ENCODE data around the gene CADM2. TPM values are rescaled to one million over a fixed set of nuclear protein-coding genes. Genes with fewer than 3 reads are reported as not detected.

CADM2 gene
- total and polyA plus RNA-seq, 2 donors from 2014 or later = 0.06 to 0.25 TPM

GRCh38 chr3:85808755-85809154 is 850.0 kb downstream of the CADM2 start:
- Histone ChIP-seq H3K9me3 (ENCODE audit: control insufficient read depth in 2 of 3, insufficient read depth in 1 of 3, low read length in 3 of 3) (no peaks in the 10 kb centered on the region), H3K27me3 (ENCODE audit: control insufficient read depth, insufficient read depth, low read length) (no peaks in the 10 kb centered on the region), H3K9ac (ENCODE audit: low read length in 3 of 3) (no peak overlapping the region), H3K36me3 (ENCODE audit: control insufficient read depth in 2 of 3, insufficient read depth in 3 of 3, low read length in 3 of 3) (no peaks in the 10 kb centered on the region), H3K4me1 (ENCODE audit: control insufficient read depth in 2 of 3, insufficient read depth in 2 of 3, low read depth in 1 of 3, low read length in 3 of 3) (no peaks in the 10 kb centered on the region), H3K4me3 (ENCODE audit: low read length in 3 of 3) (no peak overlapping the region), H3K27ac (ENCODE audit: low read depth in 2 of 2, low read length in 2 of 2) (no peak overlapping the region)
- no peak for FAIRE-seq
- intact Hi-C loops (cut with DNase I) = no loop called here
- DNase-seq = peak in 1 of 5 donors; percentile 15
- TF ChIP-seq, protein P1, sequence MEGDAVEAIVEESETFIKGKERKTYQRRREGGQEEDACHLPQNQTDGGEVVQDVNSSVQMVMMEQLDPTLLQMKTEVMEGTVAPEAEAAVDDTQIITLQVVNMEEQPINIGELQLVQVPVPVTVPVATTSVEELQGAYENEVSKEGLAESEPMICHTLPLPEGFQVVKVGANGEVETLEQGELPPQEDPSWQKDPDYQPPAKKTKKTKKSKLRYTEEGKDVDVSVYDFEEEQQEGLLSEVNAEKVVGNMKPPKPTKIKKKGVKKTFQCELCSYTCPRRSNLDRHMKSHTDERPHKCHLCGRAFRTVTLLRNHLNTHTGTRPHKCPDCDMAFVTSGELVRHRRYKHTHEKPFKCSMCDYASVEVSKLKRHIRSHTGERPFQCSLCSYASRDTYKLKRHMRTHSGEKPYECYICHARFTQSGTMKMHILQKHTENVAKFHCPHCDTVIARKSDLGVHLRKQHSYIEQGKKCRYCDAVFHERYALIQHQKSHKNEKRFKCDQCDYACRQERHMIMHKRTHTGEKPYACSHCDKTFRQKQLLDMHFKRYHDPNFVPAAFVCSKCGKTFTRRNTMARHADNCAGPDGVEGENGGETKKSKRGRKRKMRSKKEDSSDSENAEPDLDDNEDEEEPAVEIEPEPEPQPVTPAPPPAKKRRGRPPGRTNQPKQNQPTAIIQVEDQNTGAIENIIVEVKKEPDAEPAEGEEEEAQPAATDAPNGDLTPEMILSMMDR (IDR thresholded peaks at IDR 0.05; ENCODE audit: borderline replicate concordance, extremely low read depth, insufficient read depth) = no peak

- Histone ChIP-seq H3K27ac (ENCODE audit: low read depth in 2 of 2, low read length in 2 of 2) (no peak overlapping the region), H3K4me1 (ENCODE audit: control insufficient read depth in 2 of 3, insufficient read depth in 2 of 3, low read depth in 1 of 3, low read length in 3 of 3) (no peaks in the 10 kb centered on the region), H3K27me3 (ENCODE audit: control insufficient read depth, insufficient read depth, low read length) (no peaks in the 10 kb centered on the region), H3K9me3 (ENCODE audit: control insufficient read depth in 2 of 3, insufficient read depth in 1 of 3, low read length in 3 of 3) (no peaks in the 10 kb centered on the region), H3K9ac (ENCODE audit: low read length in 3 of 3) (no peak overlapping the region), H3K4me3 (ENCODE audit: low read length in 3 of 3) (no peak overlapping the region), H3K36me3 (ENCODE audit: control insufficient read depth in 2 of 3, insufficient read depth in 3 of 3, low read length in 3 of 3) (no peaks in the 10 kb centered on the region)
- intact Hi-C loops (cut with DNase I) = no loop called here
- FAIRE-seq (no peak), DNase-seq (peak in 3 of 5 donors; percentile 36 to 46 (median 39))
- TF ChIP-seq, protein P1 (IDR thresholded peaks at IDR 0.05; ENCODE audit: borderline replicate concordance, extremely low read depth, insufficient read depth) = peak; percentile 24
Observed at GRCh38 chr3:85821130-85821756, 862.5 kb downstream of the CADM2 start.

DNA sequence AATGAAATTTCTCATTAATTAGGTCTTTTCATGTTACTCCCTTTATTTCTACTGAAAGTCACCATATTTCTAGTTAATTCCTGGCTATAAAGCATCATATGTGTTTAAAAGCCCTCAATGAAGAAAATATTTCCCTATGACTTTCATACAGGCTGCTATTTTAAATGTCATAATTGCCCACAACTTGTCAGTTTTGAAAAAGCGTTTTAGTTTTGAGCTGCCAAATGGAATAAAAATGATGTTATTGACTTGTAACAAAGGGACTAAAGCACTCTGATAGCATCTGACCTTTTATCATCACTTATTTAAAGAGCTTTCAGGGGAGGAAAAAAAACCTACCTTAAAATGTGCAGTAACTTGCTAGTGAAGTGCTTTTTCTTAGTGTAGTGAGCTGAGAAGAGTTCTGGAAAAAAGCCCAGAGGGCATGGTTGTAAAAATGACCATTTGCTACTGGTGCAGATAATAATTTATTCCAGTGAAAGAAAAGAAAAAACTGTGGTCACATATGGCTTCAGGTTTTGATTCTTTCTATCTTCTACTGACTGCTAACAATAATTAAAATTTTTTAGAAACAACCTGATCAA is 877.2 kb downstream of the CADM2 start:
- no peak overlapping the region for H3K4me3 ChIP-seq (ENCODE audit: low read length in 3 of 3)
- peak in 2 of 5 donors; percentile 34 to 36 for DNase-seq
- H3K4me1 ChIP-seq (ENCODE audit: control insufficient read depth in 2 of 3, insufficient read depth in 2 of 3, low read depth in 1 of 3, low read length in 3 of 3) = no peaks in the 10 kb centered on the region
- no peaks in the 10 kb centered on the region for H3K36me3 ChIP-seq (ENCODE audit: control insufficient read depth in 2 of 3, insufficient read depth in 3 of 3, low read length in 3 of 3)
- TF ChIP-seq, protein P1 (IDR thresholded peaks at IDR 0.05; ENCODE audit: borderline replicate concordance, extremely low read depth, insufficient read depth) = no peak
- H3K27me3 ChIP-seq (ENCODE audit: control insufficient read depth, insufficient read depth, low read length) = no peaks in the 10 kb centered on the region
- H3K9me3 ChIP-seq (ENCODE audit: control insufficient read depth in 2 of 3, insufficient read depth in 1 of 3, low read length in 3 of 3) = no peaks in the 10 kb centered on the region
- no peak overlapping the region for H3K9ac ChIP-seq (ENCODE audit: low read length in 3 of 3)
- intact Hi-C loops (cut with DNase I) = no loop called here
- no peak for FAIRE-seq
- H3K27ac ChIP-seq (ENCODE audit: low read depth in 2 of 2, low read length in 2 of 2) = no peak overlapping the region

All from kidney (tissue), 14 donors.